PC-3 (cell line): ENCODE results near the gene MFSD2B. TPM values are rescaled to one million over a fixed set of nuclear protein-coding genes. Genes with fewer than 3 reads are reported as not detected.

ENCODE experiments used
- ATAC-seq: fragments of 200-7000 bp; cut with Tn5 transposase; 2 replicates; pipeline ENCODE4 v1.9.1; 2020; ENCODE audit warnings: mild to moderate bottlenecking, moderate library complexity
- BruUV-seq: library from RNA; stranded (reverse); fragments of 400-500 nt; replicated peaks from 2 replicates; lab custom pipeline; 2021; lab: Mats Ljungman, UMichigan
- CTCF ChIA-PET: fragments of 300-600 bp; sonication (Branson Sonifier 250); formaldehyde crosslinking; loops from one replicate; lab custom pipeline; 2022; ENCODE audit warnings: antibody characterized with exemption; lab: Charles Lee
- POLR2A ChIA-PET: fragments of 300-600 bp; sonication (Branson Sonifier 250); formaldehyde crosslinking; loops from one replicate; lab custom pipeline; 2022; ENCODE audit warnings: antibody characterized with exemption; ENCODE audit not compliant: unreplicated experiment; lab: Charles Lee
- DNase-seq: peaks from one replicate; pipeline ENCODE4 v3.0.0-alpha.2; 2015
- H2AFZ ChIP-seq: fragments of 300-600 bp; sonication (generic); 2 replicates; pipeline ENCODE4 v1.6.0; 2016; ENCODE audit warnings: antibody characterized with exemption, low read length
- H3F3A ChIP-seq: fragments of 300-600 bp; sonication (generic); one replicate; pipeline ENCODE4 v1.6.0; 2017; ENCODE audit warnings: antibody characterized with exemption, low read length, control low read depth, mild to moderate bottlenecking; ENCODE audit not compliant: unreplicated experiment
- H3K27ac ChIP-seq: fragments of 300-600 bp; sonication (generic); 2 replicates; pipeline ENCODE4 v1.5.1; 2016; ENCODE audit warnings: mild to moderate bottlenecking, low read length
- H3K27me3 ChIP-seq: fragments of 300-600 bp; sonication (generic); 2 replicates; pipeline ENCODE4 v1.6.1; 2016; ENCODE audit warnings: low read length, mixed read lengths
- H3K36me3 ChIP-seq: fragments of 300-600 bp; sonication (generic); 2 replicates; pipeline ENCODE4 v1.6.1; 2016; ENCODE audit warnings: low read depth, mixed run types, low read length, mixed read lengths
- H3K4me1 ChIP-seq: fragments of 300-600 bp; sonication (generic); 2 replicates; pipeline ENCODE4 v1.5.1; 2016; ENCODE audit warnings: low read length; ENCODE audit not compliant: insufficient read depth
- H3K4me2 ChIP-seq: fragments of 300-600 bp; sonication (generic); 2 replicates; pipeline ENCODE4 v1.6.0; 2016; ENCODE audit warnings: low read length
- H3K4me3 ChIP-seq: fragments of 300-600 bp; sonication (generic); 2 replicates; pipeline ENCODE4 v1.5.1; 2016; ENCODE audit warnings: mild to moderate bottlenecking, low read length, mixed read lengths
- H3K79me2 ChIP-seq: fragments of 300-600 bp; sonication (generic); 2 replicates; pipeline ENCODE4 v1.6.1; 2017; ENCODE audit warnings: low read length, mixed read lengths
- H3K9ac ChIP-seq: fragments of 300-600 bp; sonication (generic); 2 replicates; pipeline ENCODE4 v1.6.0; 2016; ENCODE audit warnings: mild to moderate bottlenecking, low read length
- H3K9me2 ChIP-seq: fragments of 300-600 bp; sonication (generic); replicated peaks from 2 replicates; pipeline ENCODE4 v1.6.1; 2016; ENCODE audit warnings: mixed run types, low read length, mixed read lengths
- H3K9me3 ChIP-seq: fragments of 300-600 bp; sonication (generic); 2 replicates; pipeline ENCODE4 v1.6.1; 2016; ENCODE audit warnings: low read length, mixed read lengths
- H4K20me1 ChIP-seq: fragments of 300-600 bp; sonication (generic); 2 replicates; pipeline ENCODE4 v1.6.1; 2016; ENCODE audit warnings: low read length, mixed read lengths
- CTCF ChIP-seq: fragments of 300-600 bp; sonication (generic); conservative IDR thresholded peaks from 2 replicates; pipeline ENCODE4 v1.5.1; 2017; ENCODE audit warnings: antibody characterized with exemption, low read depth, mild to moderate bottlenecking, low read length
- EZH2 ChIP-seq: fragments of 300-600 bp; sonication (generic); IDR thresholded peaks from one replicate; pipeline ENCODE4 v1.6.1; 2017; ENCODE audit warnings: antibody characterized with exemption, mild to moderate bottlenecking, low read length; ENCODE audit not compliant: unreplicated experiment
- EZH2phosphoT487 ChIP-seq: fragments of 300-600 bp; sonication (generic); IDR thresholded peaks from 2 replicates; pipeline ENCODE4 v1.6.1; 2018; ENCODE audit warnings: mild to moderate bottlenecking, antibody characterized with exemption, low read length, borderline replicate concordance
- intact Hi-C: fragments of 100-400 bp; cut with micrococcal nuclease; formaldehyde crosslinking; loops from 2 replicates; pipeline ENCODE4 v1.9.0; 2023
- total RNA-seq: library from RNA; depleted of rRNA; stranded (reverse); fragments of >200 nt; gene quantifications from 2 replicates; pipeline ENCODE4 v1.2.3, GENCODE V29; 2014

MFSD2B gene
- total RNA-seq, 1 experiment from 2014 or later, result not detected

- Histone ChIP-seq H3K9me2 (no peaks in the 10 kb centered on the region), H3K36me3 (no peaks in the 10 kb centered on the region), H3K27ac (peak overlapping the region; percentile 79), H4K20me1 (no peaks in the 10 kb centered on the region), H3K4me2 (peak overlapping the region; percentile 44), H3K9me3 (no peaks in the 10 kb centered on the region), H2AFZ (peak overlapping the region; percentile 19; the same call in 1 of the 2 replicates), H3F3A (no peaks in the 10 kb centered on the region), H3K4me1 (peaks cover 46% of the 10 kb centered on the region), H3K9ac (peak overlapping the region; percentile 11; the same call in 1 of the 2 replicates), H3K27me3 (no peaks in the 10 kb centered on the region), H3K79me2 (no peaks in the 10 kb centered on the region), H3K4me3 (no peak overlapping the region)
- BruUV-seq, result TSS peak; percentile 88
- ATAC-seq (peak; percentile 94), DNase-seq (peak; percentile 98)
- ChIA-PET CTCF (interaction anchor here (1.0 kb wide), 1 partner anchor 61 kb away, joined by 3 read pairs; no protein-coding TSS in a partner anchor), POLR2A (interaction anchor here (0.5 to 0.9 kb wide), 4 partner anchors 18 to 70 kb away, joined by 3 to 14 read pairs (median 5); partner anchors contain the start of gene SF3B6)
- TF ChIP-seq EZH2 (no peak), EZH2phosphoT487 (no peak), CTCF (no peak)
- intact Hi-C loops, result loop anchor here (1.0 kb wide), 2 partner anchors 32 to 61 kb away; partner anchors contain the start of genes SF3B6 and WDCP
Measured at GRCh38 chr2:24015562-24016375, 5.9 kb downstream of the MFSD2B start.

- peak overlapping the region; percentile 79 for H3K27ac ChIP-seq
Measured at GRCh38 chr2:24016376-24016761, 6.5 kb downstream of the MFSD2B start.

More at GRCh38 chr2:24016376-24016761, 6.5 kb downstream of the MFSD2B start:
- Histone ChIP-seq H3K36me3 (no peaks in the 10 kb centered on the region), H3K79me2 (no peaks in the 10 kb centered on the region), H3K4me1 (peaks cover 52% of the 10 kb centered on the region), H3K27me3 (no peaks in the 10 kb centered on the region), H3F3A (no peaks in the 10 kb centered on the region), H3K9me2 (no peaks in the 10 kb centered on the region), H3K9ac (peak overlapping the region; percentile 11; the same call in 1 of the 2 replicates), H2AFZ (peak overlapping the region; percentile 19; the same call in 1 of the 2 replicates), H4K20me1 (no peaks in the 10 kb centered on the region), H3K4me3 (no peak overlapping the region), H3K9me3 (no peaks in the 10 kb centered on the region), H3K4me2 (peak overlapping the region; percentile 44)
- DNase-seq (peak; percentile 42), ATAC-seq (peak; percentile 8)
- intact Hi-C loops, result no loop called here
- BruUV-seq, result no TSS peak
- CTCF ChIA-PET, result no interaction called here
- POLR2A ChIA-PET, result no interaction called here
- TF ChIP-seq CTCF (no peak), EZH2phosphoT487 (no peak), EZH2 (no peak)
